Stimulated activated CD4-positive, alpha-beta T cell treated with anti-CD3 and anti-CD28 coated beads, Interleukin-15, amount 100 ng/mL, for 1 hour (primary cell): ENCODE data around the gene HDAC7.

Source experiments
- DNase-seq, 2 donors: peaks; one replicate each; pipeline ENCODE4 v3.0.0-alpha.2; 2020; ENCODE audit warnings: low read depth in 1 of 2, low spot score in 1 of 2

The HDAC7 gene

GRCh38 chr12:47748899-47749298 is 70.8 kb downstream of the HDAC7 start:
- no peak for DNase-seq

GRCh38 chr12:47748507-47748828 is 71.2 kb downstream of the HDAC7 start:
- no peak for DNase-seq

DNA sequence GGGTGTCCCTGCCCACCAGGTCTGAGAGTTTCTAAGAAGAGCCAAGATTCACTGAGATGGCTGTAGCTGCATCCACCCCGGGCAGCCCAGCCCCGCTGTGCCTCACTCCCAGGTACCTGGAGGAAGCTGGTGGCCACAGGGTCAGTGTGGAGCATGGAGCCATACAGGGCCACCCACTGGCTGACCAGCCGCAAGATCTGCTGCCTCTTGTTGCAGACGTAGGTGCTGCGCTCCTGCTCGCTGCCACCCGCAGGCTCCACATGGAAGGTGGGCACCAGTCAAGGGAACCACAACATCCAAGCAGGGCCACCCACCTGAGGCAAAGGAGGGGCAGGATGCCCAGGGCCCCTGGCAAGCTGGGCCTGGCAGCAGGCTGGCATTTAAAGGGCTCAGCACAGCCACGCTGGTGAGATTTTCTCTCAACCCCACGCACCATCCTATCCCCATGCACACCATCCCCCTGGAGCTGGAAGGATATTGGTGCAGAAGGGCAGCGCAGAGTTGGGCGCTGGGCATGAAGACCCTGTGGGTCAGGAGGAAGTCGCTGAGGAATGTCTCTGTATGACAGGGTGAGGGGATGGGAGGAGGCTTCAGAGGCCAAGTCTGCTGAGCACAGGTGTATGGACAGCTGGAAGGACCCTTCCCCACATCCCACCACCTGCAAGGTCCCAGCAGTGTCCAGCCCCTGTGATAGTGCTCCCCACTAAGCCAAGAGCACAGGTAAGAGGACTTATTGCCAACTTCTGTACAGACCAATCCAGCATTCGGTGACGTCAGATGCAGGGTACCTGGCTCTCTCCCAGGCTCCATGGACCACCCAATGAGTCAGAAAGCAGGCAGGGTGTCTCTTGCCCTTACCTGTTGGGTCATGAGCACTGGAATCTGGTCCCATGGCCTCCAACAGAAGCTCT is 71.9 kb downstream of the HDAC7 start:
- no peak for DNase-seq

DNA sequence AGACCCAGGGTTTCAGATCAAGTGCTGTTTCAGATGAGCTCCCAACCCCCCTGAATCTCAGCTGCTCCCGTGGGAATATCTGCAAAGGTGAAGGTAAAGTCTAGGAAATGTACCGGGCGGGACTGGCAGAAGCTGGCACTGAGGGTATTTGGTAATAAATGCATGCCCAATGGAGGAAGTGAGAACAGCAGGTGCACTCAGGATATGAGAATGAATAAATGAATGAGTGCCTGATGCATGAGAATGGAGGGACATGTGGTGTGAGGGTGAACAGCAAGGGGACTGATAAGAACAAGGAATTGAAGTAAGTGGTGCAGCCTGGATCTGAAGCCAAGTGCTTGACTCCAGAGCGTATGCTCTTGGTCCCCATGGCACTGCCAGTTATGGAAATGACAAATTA is 72.6 kb downstream of the HDAC7 start:
- no peak for DNase-seq

DNA sequence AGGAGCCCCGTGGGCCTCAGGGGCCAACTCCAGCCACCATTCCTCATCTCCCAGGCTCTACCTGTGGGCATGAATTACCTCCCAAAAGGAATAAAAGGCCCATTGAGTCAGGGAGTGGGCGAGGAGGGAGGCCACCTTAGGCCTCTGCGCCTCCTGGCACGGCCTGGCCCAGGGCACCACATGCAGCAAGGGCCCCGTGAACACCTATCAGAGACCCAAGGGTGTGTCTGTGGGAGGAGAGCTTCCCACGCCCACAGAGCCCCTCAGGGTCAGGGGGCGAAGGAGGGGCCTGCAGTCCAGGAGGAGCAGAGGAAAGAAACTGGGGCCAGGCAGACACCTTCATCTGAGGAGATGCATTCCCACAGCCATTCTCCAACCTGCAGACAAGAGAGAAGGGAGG is 73.2 kb downstream of the HDAC7 start:
- DNase-seq, result no peak

GRCh38 chr12:47746073-47746472 is 73.6 kb downstream of the HDAC7 start:
- DNase-seq, result no peak

- DNase-seq, result no peak
Measured at GRCh38 chr12:47745485-47746041, 74.1 kb downstream of the HDAC7 start.

- DNase-seq, result no peak
Measured at GRCh38 chr12:47744778-47745436, 74.8 kb downstream of the HDAC7 start.

- peak; percentile 36 to 39 for DNase-seq
Measured at GRCh38 chr12:47744005-47744651, 75.6 kb downstream of the HDAC7 start.

- no peak for DNase-seq
Measured at GRCh38 chr12:47743311-47743860, 76.3 kb downstream of the HDAC7 start.

- DNase-seq, result peak; percentile 37 to 66
Measured at GRCh38 chr12:47742253-47742825, 77.4 kb downstream of the HDAC7 start.

- peak in 1 of 2 donors; percentile 46 for DNase-seq
Measured at GRCh38 chr12:47741340-47741703, 78.4 kb downstream of the HDAC7 start.

DNA sequence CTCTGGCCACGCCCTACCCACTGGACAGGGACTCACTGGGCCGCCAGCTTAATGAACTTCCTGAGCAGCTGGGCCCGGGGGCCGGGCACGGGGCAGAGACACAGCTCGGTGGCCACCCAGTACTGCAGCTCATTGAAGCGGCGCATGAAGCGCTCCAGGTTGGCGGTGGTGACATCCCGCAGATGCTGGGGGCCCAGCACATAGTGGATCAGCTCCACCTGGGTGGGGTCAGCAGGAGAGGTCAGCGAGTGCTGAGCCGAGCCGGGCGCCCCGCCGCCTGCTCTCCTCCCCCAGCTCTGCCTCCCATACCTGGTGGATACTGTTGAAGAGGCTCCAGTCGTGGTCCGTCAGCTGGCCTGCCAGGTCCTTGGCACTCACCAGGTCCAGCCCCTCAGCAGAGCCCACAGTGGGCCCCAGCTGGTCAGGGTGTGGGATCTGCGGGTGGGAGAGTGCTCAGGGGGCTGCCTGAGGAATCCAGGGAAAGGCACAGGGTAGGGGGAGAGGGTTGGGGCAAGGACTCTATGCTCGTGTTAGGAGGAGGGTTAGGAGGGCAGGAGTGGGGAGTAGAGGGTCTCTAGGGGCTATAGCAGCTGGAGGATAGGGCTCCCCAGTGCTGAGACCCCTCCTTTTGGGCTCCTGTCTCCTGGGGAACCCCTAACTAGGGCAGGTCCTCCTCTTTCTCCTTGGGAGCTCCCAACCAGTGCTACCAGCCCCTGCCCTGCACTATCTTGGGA is 78.9 kb downstream of the HDAC7 start:
- DNase-seq, result no peak

- DNase-seq, result no peak
Measured at GRCh38 chr12:47739979-47740378, 79.7 kb downstream of the HDAC7 start.

DNA sequence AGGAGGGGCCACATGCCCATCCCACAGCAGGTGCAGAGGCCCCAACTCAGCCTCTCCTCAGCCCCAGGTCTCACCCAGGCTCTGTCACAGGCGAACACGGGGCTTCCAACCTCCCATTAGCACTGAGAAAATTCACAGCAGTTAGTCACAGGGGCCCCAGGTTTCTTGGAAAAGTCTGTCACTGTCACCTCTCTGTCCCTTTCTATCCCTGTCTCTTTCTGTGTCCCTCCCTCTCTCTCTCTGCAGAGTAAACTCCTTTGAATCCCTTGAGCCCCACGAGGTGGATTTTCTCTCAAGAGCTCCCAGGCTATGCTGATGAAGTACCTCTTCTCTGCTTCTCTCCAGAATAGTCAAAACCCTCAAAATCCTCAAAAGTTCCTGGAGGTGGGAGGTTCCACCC is 80.4 kb downstream of the HDAC7 start:
- no peak for DNase-seq

- no peak for DNase-seq
Measured at GRCh38 chr12:47737936-47738594, 81.6 kb downstream of the HDAC7 start.

DNA sequence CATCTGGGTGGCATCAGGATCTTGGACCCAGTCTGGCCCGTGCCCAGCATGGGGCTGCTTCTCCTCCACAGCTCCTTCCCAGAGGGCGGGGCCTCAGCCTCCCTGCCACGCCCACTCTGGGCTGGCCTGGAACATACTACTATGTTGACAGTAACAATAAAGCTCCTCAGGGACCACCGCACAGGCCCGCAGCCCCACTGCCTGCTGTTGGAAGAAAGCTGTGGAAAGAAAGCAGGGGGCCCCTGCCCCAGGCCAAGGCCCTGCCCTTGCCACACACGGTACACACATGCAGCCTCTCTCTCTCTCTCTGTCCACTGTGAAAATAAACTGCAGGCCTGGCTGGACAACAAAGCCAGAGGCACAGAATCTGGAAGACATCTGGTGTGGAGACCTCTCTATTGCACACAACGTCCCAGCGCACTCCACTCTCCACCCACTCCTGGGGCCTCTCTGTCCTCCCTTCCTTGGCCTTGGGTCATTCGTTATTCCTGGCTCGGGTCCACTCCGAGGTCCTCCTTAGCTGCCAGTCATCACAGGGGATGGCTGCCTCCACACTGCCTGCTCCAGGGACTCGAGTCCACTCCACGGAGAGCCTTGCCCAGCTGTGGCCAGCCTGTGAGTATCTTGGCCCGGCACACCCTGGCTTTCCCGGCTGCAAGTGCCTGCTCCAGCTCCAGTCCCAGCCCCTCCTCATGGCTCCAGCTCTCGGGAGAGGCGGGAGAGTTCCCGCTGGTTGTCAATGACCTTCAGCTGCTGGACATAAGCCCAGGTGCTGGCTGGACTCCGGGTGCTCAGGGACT is 82.6 kb downstream of the HDAC7 start:
- DNase-seq, result no peak

GRCh38 chr12:47736216-47736615 is 83.5 kb downstream of the HDAC7 start:
- no peak for DNase-seq

DNA sequence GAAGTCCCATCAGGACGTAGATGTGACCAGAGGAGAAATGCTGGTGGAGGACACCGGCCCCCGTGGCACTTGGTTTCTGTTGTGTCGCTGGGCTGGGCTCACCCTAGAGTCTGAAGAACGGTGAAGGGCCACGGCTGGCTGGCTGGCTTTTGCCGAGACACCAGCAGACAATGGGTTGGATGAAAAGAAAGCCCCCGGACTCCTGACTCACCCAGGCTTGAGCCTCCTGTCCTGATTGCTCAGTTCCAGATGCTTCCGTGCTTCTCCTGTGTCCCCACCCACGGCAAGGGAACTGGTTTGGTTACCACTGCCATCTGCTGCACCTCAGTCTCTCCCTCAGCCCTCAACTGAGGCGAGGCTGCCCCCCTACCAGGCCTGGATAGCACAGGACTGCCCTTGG is 84.1 kb downstream of the HDAC7 start:
- no peak for DNase-seq
